Measurements from ENCODE around the gene RNF167.

Gene RNF167

DNA sequence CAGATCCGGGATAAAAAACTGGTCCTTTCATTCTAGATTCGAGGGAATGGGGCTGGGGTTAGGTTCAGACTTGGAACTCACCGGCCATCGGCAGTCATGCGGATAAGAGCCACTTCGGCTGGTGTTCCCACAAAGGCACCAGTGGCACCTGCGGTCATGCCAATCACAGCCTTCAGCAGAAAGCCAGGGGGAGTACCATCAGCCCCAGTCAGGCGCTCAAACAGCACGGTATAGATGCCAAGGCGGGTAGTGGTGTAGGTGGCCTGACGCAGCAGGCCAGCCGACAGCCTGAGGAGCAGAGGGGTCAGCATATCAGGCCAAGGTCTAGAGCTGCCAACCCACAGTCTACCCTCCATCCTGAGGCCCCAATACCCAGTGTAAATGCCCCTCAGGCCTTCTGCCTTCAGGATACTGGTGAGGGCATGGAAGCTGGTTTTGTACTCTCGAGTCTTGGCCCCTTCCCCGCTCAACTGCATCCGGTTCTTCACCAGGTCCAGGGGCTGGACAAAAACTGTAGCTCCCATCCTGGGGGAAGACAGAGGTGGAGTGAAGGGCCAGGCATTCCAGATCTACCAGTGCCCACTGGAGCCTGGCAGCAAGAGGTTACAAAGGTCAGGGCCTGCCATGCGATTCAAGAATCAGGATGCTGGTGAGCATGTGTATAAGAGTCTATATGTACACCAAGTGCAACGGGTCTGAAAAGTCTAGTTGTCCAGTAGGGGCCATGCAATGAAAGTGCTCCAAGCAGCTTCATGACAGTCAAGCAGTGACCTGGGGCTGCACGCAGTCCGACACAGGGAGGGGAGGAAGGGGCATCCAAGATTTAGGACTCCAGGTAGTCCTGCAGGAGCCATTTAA lies 1.2 kb upstream of the RNF167 start:
- no peak for DNase-seq (ENCODE audit: low spot score)

DNA sequence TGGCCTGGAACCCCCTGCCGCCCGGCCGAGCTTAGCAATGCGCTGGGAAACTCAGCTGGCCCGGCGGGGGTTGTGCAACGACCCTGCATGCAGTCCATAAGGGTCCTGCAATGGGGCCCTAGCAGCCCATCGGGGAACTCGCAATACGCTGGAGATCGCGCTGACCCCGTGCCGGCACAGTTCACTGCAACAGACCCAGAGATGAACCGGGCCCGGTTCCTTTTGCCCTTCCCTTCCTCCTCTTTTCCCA lies 597 bp upstream of the RNF167 start:
- no peak for DNase-seq (ENCODE audit: low spot score)

DNA sequence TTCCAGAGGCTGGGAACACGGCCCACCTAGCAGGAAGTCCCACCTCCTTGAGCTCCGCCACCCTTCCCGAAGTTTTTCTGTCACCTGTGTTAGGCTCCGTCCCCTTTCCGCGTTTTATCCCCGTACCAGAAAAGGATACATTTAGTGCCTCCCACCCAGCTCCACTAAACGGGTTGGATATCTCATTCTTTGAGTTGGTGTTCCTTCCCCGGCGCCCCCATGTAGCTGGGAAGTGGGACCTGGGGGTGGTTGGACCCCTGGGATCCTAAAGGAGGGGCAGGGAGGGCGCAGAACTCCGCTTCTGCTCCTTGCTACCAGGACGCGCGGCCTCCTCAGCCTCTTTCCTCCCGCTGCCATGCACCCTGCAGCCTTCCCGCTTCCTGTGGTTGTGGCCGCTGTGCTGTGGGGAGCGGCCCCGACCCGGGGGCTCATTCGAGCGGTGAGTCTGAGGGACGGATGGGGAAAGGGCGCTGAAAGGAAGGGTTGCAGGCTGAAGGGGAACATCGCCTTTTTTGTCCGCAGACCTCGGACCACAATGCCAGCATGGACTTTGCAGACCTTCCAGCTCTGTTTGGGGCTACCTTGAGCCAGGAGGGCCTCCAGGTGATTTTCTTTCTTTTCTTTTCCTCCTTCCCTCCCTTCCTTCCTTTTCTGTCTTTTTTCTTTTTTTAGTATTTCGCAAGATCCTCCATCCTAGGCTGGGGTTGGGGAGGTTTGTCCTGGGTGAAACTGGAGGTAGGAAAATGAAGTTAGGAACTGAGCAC lies 669 bp downstream of the RNF167 start:
- no peak for DNase-seq (ENCODE audit: low spot score)

DNA sequence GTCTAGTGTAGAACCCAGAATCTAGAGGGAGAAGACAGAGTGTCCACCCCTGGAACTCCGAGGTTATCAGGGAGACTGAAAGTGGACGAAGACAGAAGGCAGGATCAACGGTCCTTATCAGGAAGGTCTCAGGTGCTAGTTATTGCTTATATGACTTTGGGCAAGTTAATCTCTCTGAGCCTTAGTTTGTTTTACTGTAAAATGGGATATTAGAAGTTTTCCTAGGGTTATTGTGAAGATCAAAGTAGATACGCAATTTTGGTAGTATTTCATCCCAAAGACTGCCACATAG lies 1.2 kb downstream of the RNF167 start:
- no peak for DNase-seq (ENCODE audit: low spot score)

DNA sequence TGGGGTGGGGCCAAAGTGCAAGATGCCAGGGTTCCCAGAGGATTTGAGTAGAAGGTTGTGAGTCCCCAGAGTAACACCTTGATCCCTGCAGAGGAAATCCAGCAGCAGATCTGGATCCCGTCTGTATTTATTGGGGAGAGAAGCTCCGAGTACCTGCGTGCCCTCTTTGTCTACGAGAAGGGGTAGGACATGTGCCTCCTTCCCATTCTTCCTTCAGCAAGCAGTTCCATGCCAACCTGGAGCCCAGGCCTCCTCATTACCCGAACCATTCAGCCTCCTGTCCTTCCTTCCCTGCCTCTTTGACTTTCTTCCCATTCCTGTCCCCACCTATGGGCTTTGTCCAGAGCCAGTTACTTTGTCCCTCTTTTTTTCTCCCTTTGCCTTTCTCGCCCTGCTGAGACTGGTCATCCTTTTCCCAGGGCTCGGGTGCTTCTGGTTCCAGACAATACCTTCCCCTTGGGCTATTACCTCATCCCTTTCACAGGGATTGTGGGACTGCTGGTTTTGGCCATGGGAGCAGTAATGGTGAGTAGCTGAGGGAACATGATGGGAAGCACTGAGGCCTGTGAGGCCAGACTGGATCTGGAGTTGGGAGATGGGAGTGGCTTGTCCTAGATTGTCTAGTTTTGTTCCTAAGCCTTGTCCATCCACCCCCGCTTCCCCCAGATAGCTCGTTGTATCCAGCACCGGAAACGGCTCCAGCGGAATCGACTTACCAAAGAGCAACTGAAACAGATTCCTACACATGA lies 2.9 kb downstream of the RNF167 start:
- no peak for DNase-seq (ENCODE audit: low spot score)

DNA sequence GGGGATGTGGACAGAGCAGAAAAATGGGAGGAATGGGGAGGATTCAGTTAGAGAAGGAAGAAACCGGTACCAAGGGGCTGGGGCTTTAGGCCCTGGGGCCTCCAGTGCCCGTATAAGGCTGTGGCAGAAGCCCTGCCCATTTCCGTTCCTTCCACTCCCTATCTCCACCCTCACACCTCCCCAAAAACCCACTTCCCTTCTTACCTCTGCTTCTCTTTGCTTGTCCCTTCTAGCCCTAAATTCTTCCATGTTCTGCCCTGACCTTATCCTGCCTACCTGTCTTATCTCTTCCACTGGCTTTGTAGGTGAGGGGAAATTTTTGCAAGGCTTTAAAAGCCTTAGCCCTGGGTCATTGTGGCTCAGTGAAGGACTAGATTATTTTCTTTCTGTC lies 4.1 kb downstream of the RNF167 start:
- no peak for DNase-seq (ENCODE audit: low spot score)

DNA sequence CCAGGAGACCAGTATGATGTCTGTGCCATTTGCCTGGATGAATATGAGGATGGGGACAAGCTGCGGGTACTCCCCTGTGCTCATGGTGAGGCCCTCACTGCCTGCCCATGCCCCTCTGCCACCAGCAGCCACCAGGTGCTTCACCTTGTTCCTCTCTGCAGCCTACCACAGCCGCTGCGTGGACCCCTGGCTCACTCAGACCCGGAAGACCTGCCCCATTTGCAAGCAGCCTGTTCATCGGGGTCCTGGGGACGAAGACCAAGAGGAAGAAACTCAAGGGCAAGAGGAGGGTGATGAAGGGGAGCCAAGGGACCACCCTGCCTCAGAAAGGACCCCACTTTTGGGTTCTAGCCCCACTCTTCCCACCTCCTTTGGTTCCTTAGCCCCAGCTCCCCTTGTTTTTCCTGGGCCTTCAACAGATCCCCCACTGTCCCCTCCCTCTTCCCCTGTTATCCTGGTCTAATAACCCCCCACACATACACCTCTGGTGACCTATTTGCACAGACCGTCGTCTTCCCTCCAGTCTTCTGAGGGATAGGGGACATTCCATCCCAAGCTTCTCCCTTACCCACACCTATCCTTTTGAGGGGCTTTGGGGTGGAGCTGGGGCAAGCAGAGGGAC lies 4.6 kb downstream of the RNF167 start:
- DNase-seq (ENCODE audit: low spot score) = no peak

DNA sequence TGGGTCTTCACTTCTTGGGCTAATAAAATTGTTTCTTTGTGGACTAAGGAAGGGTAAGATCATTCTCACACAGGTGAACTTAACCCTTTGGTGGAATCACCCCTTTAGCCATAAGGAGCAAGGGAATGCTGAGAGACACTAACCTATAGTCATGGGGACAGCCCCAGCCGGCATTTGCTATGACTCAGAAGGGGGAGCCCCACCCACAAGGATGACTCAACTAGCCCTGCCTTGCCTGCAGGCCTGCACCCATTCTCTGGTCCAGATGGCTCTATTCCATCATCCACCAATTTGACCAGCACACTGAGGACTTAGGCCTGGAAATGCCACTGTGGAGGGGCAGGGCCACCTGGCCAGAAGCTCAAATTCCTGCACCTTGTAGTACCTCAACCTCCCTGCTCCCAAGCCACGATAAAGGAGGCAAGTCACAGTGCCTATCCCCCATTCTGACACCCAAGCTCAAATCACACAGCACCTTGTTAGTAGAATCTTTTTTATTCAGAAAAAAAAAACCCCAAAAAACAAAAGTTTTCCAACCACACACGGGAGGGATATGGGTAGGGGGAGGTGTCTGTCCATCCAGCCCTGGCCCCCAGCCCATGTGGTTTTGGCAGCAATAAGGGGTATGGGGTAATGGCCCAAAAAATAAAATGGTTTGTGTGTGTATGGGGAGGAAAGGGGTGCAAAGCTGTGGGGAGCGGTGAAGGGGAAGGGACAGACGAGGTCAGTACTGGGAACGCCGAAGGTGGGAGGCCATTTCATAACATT lies 5.3 kb downstream of the RNF167 start:
- DNase-seq (ENCODE audit: low spot score) = no peak

DNA sequence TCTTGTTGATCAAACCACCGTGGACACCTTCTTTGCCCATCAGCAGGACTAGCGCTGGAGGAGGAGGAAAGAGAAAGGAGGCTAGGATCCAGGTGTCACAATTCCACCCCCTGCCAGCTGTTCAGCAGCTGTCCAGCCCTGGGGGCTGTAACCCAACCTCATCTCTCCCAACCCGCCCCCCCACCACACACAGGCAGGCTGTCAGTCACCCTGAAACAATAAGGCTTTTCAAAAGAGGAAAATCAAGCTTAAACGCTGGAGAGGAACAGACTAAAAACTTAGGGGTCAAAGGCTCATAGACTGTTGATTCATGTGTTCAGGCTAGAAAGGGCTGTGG lies 5.8 kb downstream of the RNF167 start:
- DNase-seq (ENCODE audit: low spot score) = no peak

DNA sequence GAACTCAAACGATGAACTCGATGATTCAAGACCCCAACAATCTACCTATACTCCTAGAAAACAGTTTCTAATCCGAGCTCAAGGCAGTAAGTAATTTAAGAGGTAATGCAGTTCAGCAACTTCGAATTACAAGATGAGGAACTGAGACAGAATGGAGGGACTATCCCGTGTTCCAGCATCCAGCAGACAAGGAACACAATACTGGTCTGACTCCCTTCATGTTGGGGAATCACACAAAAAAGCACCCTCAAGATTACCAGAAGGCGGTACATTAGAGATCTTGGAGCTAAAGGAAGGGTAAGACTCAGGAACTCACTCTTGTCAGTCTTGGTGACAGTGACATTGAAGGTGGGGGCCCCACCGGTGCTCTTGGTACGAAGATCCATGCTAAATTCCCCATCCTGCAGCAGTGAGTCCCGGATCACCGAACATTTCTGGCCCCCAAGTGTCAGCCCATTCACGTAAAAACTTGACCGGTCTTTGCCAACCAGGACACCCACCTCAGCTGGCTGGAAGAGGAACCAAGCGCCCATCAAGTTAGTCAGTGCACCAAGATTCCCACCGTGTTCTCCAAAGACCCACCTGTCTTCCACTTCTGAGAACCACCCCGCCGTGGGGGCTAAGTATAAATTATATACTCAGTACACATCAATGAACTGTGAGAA lies 6.4 kb downstream of the RNF167 start:
- DNase-seq (ENCODE audit: low spot score) = no peak

DNA sequence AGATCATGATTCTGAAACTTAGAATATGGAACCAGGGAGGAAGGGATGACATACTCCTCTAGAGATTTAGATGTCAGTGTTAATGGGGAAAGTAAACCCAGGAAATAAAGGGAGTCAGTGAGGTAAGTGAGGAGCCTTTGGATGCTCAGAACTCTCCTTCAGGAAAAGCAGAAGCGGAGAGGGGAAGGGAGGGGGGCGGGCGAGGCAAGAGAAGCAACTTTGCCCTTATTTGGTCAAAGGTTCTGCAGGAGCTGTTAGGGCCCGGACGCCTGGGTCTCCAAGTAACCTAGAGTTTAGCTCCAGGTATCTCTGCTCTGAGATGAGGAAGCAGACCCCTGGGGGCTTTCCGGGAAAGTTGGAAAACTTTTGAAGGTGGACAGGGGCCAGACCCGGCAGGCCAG lies 6.9 kb downstream of the RNF167 start:
- no peak for DNase-seq (ENCODE audit: low spot score)

DNA sequence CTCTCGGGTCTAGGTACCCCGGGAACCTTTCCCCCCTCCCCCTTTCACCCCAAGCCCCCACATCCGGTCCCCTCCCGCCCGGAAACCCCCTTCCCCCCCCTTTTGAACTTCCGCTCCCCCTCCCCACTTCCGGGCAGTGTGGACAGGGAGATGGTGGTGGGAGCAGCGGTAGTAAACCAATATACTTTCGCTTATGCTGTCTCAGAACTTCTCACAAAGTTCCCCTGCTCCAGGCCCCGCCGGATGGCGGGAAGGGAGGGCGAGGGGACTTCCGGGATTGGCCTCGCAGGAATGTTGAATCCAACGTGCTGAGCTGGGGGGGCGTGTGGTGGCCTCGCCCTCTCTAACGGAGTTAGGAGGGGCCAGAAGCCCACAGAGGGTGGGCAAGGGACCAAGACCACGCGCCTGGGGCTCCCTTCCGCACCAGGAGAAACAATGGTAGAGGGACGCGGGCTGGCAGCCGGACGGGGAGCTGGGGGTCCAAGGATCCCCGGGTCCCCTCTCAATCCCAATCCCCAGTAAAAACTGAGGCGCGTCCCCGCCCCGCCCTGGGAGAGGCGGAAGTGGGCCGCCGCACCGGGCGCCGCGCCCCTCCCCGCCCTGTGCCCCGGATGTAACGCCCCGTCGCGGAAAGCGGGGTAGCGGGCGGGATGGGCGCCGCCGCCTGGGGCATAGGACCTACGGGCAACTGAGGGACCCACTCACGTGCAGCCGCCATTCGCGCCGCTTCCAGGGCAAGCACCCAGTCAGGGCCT lies 7.5 kb downstream of the RNF167 start:
- no peak for DNase-seq (ENCODE audit: low spot score)

DNA sequence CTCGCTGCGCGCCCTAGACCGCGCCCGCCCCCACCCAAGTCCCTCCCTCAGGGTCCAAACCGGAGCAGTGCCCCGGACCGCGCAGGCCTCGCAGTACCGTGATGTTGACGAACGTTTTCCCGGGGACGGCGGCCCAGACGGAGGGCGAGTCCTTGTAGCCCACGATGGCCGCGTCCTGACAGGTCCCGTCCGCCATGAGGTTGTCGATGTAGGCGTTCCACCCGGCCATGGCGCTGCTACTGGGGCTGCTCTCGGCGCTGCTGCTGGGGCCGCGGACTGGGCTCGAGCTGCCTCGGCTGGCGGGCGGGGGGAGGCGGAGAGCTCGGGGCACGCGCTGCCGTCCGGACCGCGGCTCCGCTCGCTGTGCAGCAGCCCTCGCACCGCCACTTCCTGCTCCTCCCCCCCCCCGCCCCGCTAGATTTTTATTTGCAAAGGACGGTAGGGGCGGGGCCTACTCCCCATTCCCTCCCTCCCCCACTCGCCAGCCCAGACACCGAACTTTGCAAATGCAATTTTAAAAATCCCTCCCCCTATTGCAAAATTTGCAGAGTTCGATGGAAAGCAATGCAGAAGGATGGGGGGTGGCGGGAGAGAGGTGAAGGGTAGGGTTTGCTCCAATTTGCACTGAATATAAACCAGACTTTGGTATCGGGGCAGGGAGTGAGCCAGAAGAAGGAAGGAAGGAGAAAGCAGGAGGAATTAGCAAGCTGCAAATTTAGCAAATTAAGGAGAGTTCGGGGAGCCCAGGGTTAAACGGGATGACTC lies 8.3 kb downstream of the RNF167 start, which contains the start of gene PFN1:
TSS of gene PFN1 (minus strand) at position 365 of the 765 bp plus-strand sequence. CDS start at position 229, 136 bp downstream.
- DNase-seq (ENCODE audit: low spot score) = peak; percentile 89

DNA sequence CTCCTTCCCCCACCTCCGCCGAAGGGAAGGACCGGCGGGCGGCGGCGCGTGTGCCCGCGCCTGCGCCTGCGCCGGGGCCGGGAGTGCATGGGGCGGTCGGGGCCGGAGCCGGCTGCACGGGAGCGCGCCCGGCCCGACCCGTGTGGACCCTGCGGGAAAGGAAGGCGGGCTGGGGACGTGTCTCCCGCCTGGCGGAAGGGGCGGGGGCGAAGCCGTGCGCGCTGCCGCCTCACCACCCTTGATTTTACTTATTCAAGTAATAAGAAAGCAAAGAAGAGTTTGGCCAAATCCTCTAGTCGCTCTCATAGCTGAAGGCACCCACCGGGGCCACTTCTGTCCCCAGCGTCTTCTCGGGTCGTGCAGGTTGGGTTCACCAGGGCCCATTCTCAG lies 8.9 kb downstream of the RNF167 start:
- DNase-seq (ENCODE audit: low spot score) = peak; percentile 88

DNA sequence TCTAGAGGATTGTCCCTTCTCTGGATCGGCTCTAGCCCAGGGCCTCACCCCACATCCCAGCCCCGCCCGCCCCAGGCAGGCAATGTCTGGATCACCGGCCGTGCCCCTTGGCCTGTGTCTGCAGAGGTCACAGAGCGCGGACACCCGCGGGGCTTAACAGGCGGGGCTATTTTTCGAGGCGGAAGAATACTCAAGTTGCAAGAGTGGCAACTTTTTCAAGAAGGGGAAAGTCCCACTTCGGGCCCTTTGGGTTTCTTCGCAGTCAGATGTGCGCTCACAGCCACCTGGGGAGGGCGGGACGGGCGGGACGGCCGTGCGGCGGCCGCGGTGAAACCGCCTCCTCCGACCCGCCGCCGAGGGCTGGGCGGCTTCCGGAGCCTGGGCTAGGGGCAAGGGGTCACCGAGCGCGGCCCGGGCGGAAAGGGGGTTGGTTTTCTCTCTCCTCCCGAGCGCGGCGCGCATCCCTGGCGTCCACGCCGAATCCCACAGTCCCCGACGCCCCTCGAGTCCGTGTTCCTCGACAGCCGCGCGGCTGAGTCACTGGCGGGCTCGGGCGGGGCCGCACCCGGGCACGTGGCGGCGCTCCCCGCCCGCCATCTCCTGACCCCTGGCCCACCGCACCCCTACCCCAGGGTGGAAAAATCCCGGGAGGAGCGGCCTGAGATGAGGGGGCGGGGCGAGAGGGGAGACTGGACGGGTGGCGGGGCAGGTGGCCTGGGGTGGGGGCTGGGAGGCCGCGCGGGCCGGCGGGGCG lies 9.4 kb downstream of the RNF167 start:
- no peak for DNase-seq (ENCODE audit: low spot score)

DNA sequence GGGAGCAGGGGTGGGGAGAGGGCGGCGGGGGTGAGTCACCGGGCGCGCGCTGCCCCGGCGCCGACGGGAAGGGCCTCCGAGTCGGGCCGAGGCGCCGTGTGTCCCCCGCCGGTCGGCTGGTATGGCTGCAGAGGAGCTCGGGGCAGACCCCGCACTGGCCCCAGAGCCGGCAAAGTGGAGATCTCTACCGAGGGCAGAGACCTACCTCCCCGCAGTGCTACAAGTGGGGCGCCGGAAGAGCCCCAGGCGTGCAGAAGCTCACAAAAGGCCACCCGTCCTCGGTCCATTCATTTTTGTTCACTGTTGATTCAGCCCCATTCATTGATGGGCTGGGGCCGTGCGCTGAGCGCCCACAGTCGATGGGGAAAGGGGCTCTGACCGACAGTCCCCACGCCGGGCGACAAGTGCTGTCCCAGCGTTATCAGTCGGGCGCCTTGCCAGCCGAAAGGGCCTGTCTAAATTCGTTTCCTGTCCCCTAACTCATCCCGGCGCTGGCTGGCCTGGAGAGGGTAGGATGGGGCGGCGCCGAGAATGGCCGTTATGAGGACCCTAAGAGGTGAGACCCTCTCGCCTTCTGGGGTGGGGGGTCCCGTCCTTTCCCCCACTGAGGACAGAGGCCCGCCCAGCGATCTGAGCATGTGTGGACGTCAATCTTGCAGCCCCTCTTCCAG lies 10.1 kb downstream of the RNF167 start:
- no peak for DNase-seq (ENCODE audit: low spot score)

DNA sequence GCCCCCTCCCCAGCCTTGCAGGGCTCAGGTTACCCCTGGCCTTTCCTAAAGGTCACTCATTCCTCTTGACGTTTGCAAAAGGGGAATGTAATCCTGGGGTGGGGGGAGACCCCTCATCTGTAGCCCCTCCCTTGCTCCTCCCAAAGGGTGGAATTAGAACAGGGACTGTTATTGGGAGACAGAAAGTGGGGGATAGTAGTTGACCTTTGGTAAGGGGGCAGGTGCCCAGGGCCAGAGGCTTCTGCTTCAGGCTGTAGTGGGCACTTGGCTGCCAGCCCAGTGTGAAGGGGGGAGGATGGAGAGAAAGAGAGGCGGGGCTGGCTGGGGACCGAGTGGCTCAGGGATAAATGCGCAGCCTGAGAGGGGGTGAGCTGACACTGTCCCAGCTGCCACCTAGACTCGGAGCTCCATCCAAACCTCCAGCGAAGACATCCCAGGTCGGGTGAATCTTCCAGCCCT lies 10.7 kb downstream of the RNF167 start, which contains the start of gene ENO3:
TSS of gene ENO3 (plus strand) at position 374 of the 459 bp plus-strand sequence. CDS start 711 bp downstream, outside the sequence.
- DNase-seq (ENCODE audit: low spot score) = no peak

DNA sequence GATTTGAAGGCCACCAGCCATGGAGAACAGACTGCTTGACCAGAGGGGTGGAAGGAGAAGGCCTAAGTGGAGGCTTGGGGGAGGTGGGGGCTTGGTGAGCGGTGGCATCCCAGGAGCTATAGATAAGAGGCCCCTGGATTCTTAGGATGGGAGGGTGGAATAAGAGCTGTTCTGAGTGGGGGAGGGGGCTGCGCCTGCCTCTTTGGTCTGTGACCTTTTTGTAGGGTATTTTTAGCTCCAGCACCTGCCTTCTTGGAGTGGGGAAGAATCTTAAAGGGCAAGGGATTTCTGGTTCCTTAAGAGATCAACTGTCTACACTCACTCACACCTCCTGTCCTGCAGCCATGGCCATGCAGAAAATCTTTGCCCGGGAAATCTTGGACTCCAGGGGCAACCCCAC lies 11.4 kb downstream of the RNF167 start:
- DNase-seq (ENCODE audit: low spot score) = no peak

Measured in putamen (tissue), 1 donor.